Myocyte (in vitro differentiated cells): ENCODE results near the gene CHRM1. TPM values are rescaled to one million over a fixed set of nuclear protein-coding genes. Genes with fewer than 3 reads are reported as not detected.
"Not testable (repeated sequence)": the region's sequence is repeated elsewhere in the genome, so short reads cannot be mapped to it uniquely, and the experiment has no call there.

Experiments
- DNase-seq: peaks from one replicate; pipeline ENCODE4 v3.0.0-alpha.2; 2012; ENCODE audit warnings: low read depth
- total RNA-seq: library from RNA; depleted of rRNA; stranded (reverse); fragments of >200 nt; gene quantifications from 2 replicates; pipeline ENCODE4 v1.2.3, GENCODE V29; 2014

CHRM1 gene
- total RNA-seq, 1 donor from 2014 or later, result not detected

DNA sequence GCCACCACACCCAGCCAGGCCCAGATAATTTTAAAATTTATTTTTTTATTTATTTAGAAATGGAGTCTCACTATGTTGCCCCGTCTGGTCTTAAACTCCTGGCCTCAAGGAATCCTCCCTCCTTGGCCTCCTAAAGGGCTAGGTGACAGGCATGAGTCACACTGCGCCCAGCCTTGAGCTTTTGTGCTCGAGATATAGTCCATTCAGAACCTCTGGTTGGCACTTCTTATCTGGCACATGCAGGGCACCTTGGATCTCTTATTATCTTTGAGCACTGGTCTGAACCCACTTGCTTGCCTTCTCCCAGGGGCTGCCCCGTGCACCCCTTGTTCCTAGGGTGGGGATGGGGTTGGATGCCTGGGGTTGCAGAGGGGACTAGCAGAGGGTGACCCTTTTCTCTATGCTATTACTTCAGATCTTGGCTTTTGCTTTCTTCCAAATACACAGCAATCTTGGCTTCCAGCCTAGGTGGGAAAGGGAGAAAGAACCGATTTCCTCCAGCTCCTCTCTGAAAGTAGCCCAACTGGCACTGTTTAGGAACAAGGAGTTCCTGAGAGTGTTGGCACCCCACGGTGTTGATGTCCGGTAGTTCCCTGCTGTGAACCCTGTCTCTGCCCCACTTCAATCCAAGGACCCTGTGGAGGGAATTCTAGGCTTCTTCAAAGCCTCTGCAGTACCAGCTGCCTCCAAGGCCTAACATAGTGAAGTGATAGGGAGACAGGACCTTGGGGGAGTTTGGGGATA lies 41.8 kb downstream of the CHRM1 start:
- no peak for DNase-seq

DNA sequence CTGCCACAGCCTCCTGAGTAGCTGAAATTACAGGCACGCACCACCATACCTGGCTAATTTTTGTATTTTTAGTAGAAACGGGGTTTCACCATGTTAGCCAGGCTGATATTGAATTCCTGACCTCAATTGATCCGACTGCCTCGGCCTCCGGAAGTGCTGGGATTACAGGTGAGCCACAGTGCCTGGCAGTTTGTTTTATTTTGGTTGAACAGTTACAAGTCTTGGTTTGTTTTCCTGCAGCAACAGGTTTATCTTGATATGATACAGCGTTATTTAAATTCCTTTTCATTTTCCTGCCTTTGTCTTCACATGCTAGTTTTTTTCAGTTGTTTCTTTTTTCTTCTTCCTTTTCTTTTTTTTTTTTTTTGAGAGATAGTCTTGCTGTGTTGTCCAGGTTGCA lies 44.5 kb downstream of the CHRM1 start:
- DNase-seq, result no peak

DNA sequence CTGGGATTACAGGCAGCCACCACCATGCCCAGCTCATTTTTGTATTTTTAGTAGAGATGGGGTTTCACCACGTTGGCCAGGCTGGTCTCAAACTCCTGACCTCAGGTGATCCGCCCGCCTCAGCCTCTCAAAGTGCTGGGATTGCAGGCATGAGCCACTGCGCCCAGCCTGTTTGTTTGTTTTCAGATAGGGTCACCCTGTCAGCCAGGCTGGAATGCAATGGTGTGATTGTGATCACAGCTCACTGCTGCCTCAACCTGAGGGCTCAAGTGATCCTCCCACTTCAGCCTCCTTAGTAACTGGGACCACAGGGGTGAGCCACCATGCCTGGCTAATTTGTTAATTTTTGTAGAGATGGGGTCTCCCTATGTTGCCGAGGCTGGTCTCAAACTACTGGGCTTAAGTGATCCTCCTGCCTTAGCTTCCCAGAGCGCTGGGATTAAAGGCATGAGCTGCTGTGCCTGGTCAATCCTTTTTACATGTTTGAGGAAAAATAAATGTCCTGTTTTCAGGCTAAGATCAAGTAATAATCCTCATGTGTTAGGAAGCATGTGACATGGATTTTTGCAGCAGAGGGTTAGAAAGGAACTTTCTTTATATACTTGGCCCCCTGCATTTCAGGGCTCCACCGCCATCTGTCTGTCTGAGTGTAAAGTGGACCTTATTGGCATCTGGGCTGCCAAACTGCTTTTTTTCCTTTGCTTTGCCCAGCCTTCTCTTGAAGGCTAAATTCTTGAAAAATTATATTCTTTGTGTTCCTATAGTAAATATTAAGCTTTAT lies 45.3 kb downstream of the CHRM1 start:
- DNase-seq, result no peak

DNA sequence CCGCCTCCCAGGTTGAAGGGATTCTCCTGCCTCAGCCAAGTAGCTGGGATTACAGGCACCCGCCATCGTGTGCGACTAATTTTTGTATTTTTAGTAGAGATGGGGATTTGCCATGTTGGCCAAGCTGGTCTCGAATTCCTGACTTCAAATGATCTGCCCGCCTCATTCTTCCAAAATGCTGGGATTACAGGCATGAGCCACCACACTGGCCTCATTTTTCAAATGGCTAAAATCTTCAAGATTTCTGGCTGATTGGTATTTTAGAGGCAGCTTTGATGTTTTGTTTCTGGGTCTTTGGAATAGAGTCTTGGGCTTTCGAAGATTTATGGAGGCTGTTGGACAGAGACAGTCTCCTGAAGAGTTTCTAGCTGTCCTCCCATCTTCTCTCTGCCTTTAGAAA lies 46.3 kb downstream of the CHRM1 start:
- DNase-seq, result no peak

DNA sequence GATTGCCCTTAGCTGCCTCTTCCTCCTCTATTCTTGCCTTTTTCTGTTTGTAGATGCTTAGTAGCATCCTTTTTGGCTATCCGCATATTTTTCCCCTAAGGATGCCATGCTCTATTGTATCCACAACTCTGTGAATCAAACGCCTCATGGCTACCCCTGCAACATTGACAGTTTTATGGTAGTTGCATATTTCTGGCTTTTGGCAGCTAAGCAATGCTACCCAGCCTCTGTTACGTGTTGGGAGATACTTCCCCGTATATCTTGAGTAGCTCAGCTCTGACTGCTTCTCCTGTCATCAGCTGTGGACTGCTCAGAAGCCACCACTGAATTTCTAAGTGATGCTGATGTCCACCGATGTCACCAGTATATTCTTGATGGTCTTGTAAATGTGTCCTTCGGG lies 55.5 kb downstream of the CHRM1 start:
- no peak for DNase-seq

DNA sequence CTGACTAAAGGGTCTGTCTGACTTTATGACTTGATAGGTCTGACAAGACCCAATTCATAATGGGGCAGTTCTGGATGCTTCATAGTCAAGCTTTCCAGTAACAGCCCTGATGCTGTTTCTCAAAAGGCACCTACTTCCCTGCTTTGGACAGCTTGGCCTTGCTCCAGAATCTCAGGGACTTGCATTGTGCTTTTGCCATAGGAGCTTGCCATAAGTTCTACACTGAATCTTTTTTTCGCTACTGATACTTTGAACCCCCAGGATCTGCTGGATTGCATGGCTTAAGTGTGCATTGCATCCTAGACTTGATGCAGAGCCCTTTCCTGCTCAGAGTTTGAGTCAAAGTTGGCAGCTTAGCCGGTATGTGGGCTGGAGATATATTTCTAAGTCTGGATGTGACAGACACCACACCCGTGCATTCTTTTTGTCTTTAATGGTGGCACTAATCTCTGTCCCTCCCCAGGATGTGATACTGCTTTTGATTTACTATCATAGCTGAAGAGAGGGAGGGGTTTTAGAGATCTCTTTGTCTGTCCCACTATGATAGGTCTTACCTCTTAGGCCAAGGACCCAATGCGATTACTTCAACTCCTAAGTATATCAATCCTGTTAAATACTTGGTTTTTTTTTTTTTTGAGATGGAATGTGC lies 57.4 kb downstream of the CHRM1 start:
- no peak for DNase-seq

DNA sequence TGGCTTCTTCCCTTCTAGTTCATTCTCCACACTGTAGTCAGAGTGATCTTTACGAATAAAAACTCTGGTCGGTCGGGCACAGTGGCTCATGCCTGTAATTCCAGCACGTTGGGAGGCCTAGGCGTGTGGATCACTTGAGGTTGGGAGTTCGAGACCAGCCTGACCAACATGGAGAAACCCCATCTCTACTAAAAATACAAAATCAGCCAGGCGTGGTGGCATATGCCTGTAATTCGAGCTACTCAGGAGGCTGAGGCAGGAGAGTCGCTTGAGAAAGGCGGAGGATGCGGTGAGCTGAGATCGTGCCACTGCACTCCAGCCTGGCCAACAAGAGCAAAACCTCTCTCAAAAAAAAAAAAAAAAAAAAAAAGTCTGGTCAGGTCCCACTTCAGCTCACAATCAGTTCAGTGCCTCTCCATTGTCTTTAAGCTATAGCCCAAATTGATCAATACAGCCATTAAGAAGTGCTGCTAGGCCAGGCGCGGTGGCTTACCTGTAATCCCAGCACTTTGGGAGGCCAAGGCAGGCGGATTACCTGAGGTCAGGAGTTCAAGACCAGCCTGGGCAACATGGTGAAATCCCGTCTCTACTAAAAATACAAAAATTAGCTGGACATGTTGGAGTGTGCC lies 59.5 kb downstream of the CHRM1 start:
- DNase-seq, result not testable (repeated sequence)

DNA sequence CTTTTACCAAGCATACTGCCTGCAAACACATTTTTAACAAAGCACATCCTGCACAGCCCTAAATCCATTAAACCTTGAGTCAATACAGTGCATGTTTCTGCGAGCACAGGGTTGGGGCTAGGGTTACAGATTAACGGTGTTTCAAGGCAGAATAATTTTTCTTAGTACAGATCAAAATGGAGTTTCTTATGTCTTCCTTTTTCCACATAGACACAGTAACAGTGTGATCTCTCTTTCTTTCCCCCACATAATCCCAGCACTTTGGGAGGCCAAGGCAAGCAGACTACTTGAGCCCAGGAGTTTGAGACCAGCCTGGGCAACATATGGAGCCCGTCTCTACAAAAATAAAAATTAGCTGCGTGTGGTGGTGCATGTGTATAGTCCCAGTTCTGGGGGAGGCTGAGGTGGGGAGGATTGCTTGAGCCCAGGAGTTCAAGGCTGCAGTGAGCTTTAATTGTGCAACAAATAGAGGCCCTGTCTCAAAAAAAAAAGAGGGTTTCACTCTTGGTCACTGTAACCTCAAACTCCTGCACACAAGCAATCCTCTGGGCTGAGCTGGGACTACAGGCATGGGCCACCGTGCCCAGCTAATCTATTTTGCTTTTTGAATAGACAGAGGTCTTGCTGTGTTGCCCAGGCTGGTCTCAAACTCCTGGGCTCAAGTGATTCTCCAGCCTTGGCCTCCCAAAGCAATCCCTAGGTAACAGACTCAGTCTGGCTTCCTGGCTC lies 60.2 kb downstream of the CHRM1 start:
- DNase-seq, result no peak

DNA sequence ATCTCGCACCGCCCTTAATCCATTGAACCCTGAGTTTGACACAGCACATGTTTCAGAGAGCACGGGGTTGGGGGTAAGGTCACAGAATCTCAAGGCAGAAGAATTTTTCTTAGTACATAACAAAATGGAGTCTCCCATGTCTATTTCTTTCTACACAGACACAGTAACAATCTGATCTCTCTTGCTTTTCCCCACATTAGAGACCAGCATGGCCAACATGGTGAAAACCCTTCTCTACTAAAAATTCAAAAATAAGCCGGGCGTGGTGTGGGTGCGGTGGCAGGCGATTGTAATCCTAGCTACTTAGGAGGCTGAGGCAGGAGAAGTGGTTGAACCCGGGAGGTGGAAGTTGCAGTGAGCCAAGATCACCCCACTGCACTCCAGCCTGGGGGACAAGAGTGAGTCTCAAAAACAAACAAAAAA lies 61.9 kb downstream of the CHRM1 start:
- DNase-seq, result not testable (repeated sequence)

Other genes with a start within 250 kb of the CHRM1 start
- 5.7 and 6.3 TPM in 2 replicates for gene UQCC3, start 249.7 kb downstream of the CHRM1 start, total RNA-seq
- 4.5 and 5.0 TPM in 2 replicates for gene LBHD1, start 249.1 kb downstream of the CHRM1 start, total RNA-seq
- 123 and 133 TPM in 2 replicates for gene UBXN1, start 242.3 kb downstream of the CHRM1 start, total RNA-seq
- gene LRRN4CL, start 231.8 kb downstream of the CHRM1 start, total RNA-seq, result 195 and 219 TPM in 2 replicates
- gene BSCL2, start 213.9 kb downstream of the CHRM1 start, total RNA-seq, result 40.8 and 49.8 TPM in 2 replicates
- not detected in 2 replicates for gene GNG3, start 213.7 kb downstream of the CHRM1 start, total RNA-seq
- 8.0 and 8.6 TPM in 2 replicates for gene HNRNPUL2, start 193.9 kb downstream of the CHRM1 start, total RNA-seq
- gene TTC9C, start 192.9 kb downstream of the CHRM1 start, total RNA-seq, result 19.7 and 30.9 TPM in 2 replicates
- 6.6 TPM in 2 replicates for gene ZBTB3, start 167.2 kb downstream of the CHRM1 start, total RNA-seq
- gene POLR2G, start 159.8 kb downstream of the CHRM1 start, total RNA-seq, result 67.8 and 69.4 TPM in 2 replicates
- 22.1 and 24.9 TPM in 2 replicates for gene TAF6L, start 150.0 kb downstream of the CHRM1 start, total RNA-seq
- 30.9 and 52.2 TPM in 2 replicates for gene TMEM179B, start 134.0 kb downstream of the CHRM1 start, total RNA-seq
- 23.9 and 33.4 TPM in 2 replicates for gene TMEM223, start 129.4 kb downstream of the CHRM1 start, total RNA-seq
- gene NXF1, start 115.9 kb downstream of the CHRM1 start, total RNA-seq, result 44.0 and 48.5 TPM in 2 replicates
- 25.1 and 27.4 TPM in 2 replicates for gene STX5, start 89.3 kb downstream of the CHRM1 start, total RNA-seq
- gene TEX54, start 88.5 kb downstream of the CHRM1 start, total RNA-seq, result not detected in 2 replicates
- gene WDR74, start 81.8 kb downstream of the CHRM1 start, total RNA-seq, result 37.9 and 48.1 TPM in 2 replicates
- gene SLC3A2, start 40.5 kb downstream of the CHRM1 start, total RNA-seq, result 141 and 195 TPM in 2 replicates
- gene SLC22A6, start 63.6 kb upstream of the CHRM1 start, total RNA-seq, result not detected in 2 replicates
- not detected in 2 replicates for gene SLC22A8, start 94.5 kb upstream of the CHRM1 start, total RNA-seq
- not detected in 2 replicates for gene SLC22A24, start 222.9 kb upstream of the CHRM1 start, total RNA-seq